Natural killer cell (primary cell): ENCODE measurements around the gene FARSA. TPM values are rescaled to one million over a fixed set of nuclear protein-coding genes. Genes with fewer than 3 reads are reported as not detected.

Source experiments
- ATAC-seq, 3 donors: fragments of 150-1000 bp in 2 of 3; fragments of 200-7000 bp in 1 of 3; cut with Tn5 transposase; 1 replicate in 1 of 3; 2 replicates in 2 of 3; pipeline ENCODE4 v1.10.0; 2021; ENCODE audit warnings: mild to moderate bottlenecking in 2 of 3, moderate library complexity in 2 of 3
- DNase-seq, 2 donors: peaks; one replicate each; pipeline versions ENCODE4 v3.0.0 to v3.0.0-alpha.2; 2013 to 2021; ENCODE audit warnings: mixed read lengths in 1 of 2
- H3K27ac ChIP-seq: one replicate; pipeline ENCODE4 v1.5.1; 2013; ENCODE audit warnings: mild to moderate bottlenecking, low read length
- H3K27me3 ChIP-seq: one replicate; pipeline ENCODE4 v1.6.1; 2013; ENCODE audit warnings: low read length; ENCODE audit not compliant: control insufficient read depth, insufficient read depth
- H3K36me3 ChIP-seq: one replicate; pipeline ENCODE4 v1.6.1; 2013; ENCODE audit warnings: low read length; ENCODE audit not compliant: control insufficient read depth, insufficient read depth
- H3K4me1 ChIP-seq: one replicate; pipeline ENCODE4 v1.6.1; 2013; ENCODE audit warnings: low read length; ENCODE audit not compliant: control insufficient read depth, insufficient read depth
- H3K4me3 ChIP-seq: one replicate; pipeline ENCODE4 v1.5.1; 2013; ENCODE audit warnings: low read length
- H3K9me3 ChIP-seq: one replicate; pipeline ENCODE4 v1.6.1; 2013; ENCODE audit warnings: low read length; ENCODE audit not compliant: control insufficient read depth, insufficient read depth
- H3K27ac Mint-ChIP-seq, 2 donors: one replicate each; pipeline ENCODE4 v1.8.0; 2022; ENCODE audit warnings: mild to moderate bottlenecking in 2 of 2, mixed read lengths in 2 of 2, moderate library complexity in 1 of 2
- H3K27me3 Mint-ChIP-seq, 2 donors: one replicate each; pipeline ENCODE4 v1.8.0; 2022; ENCODE audit warnings: low read depth in 2 of 2, mixed read lengths in 2 of 2
- H3K36me3 Mint-ChIP-seq: one replicate; pipeline ENCODE4 v1.8.0; 2022; ENCODE audit warnings: mixed read lengths
- H3K4me1 Mint-ChIP-seq, 2 donors: one replicate each; pipeline ENCODE4 v1.8.0; 2022; ENCODE audit warnings: mixed read lengths in 2 of 2
- H3K4me3 Mint-ChIP-seq: one replicate; pipeline ENCODE4 v1.8.0; 2022; ENCODE audit warnings: mild to moderate bottlenecking, moderate library complexity, mixed read lengths
- H3K9me3 Mint-ChIP-seq, 2 donors: one replicate each; pipeline ENCODE4 v1.8.0; 2022; ENCODE audit warnings: mixed read lengths in 2 of 2
- WGBS: methylation state at CpG from one replicate; pipeline ENCODE4 v1.1.7; 2013; ENCODE audit warnings: missing lambda C conversion rate; ENCODE audit not compliant: insufficient coverage; 5-methylcytosine and 5-hydroxymethylcytosine counted together
- intact Hi-C: fragments of 100-400 bp; cut with micrococcal nuclease; formaldehyde crosslinking; loops from one replicate; pipeline ENCODE4 v1.14.2; 2022
- total RNA-seq, 4 donors: library from RNA; stranded (reverse); fragments of 120-200 nt in 1 of 4; gene quantifications; one replicate each; pipeline versions ENCODE4 v1.2.3 to v1.2.4, GENCODE V29; 2013 to 2022
- TF ChIP-seq, protein P1 (sequence below): fragments of 200-600 bp; IDR thresholded peaks from one replicate; pipeline ENCODE4 v1.8.0; 2022; ENCODE audit warnings: antibody characterized with exemption

The FARSA gene
- total RNA-seq, 3 donors from 2014 or later (not counting 1 experiment from before 2014, with no cell fraction given) = 29.3 to 34.5 (median 32.0) TPM

DNA sequence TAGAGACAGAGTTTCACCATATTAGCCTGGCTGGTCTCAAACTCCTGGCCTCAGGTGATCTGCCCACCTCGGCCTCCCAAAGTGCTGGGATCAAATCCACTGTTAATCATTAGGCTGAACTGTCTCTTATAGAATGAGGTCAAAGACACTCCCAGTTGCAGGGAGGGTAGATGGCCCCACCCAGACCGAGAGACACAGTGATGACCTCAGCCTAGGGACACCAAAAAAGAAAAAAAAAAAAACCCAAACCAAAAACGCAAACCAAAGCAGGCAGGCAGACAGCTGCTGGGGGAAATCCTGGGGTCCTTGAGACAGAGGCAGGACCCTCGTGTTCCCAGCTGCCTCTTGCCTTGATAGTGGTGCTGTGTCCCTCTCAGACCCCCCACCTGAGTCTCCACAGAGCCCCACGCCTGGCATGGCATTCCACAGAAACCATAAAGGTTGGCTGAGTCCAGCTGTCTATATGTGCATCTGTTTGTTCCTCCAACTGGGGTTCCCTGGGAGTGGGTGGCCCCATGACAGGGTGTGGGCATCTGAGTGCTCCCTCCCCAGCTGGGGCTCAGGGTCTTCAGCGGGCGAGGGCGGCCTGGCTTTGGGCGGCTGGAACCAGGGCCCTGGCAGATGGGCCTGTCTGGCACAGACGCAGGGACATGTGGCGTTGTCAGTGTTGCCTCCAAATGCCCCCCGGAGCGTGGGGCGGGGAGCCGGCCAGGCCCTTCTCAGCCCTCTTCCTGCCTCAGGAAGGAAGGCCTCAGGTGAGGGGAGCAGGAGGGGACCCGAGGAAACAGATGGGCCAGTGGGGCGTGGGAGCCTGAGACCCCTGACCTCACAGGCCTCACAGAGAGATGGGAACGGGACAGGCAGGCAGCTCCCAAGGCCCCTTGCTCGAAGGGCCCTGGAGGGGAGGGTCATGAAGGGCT lies 41.0 kb upstream of the FARSA start:
- no peak for ATAC-seq
- H3K27ac Mint-ChIP-seq = no peak overlapping the region
- no peak for DNase-seq
- intact Hi-C loops = no loop called here
- Histone ChIP-seq H3K4me1 (no peaks in the 10 kb centered on the region), H3K9me3 (no peaks in the 10 kb centered on the region), H3K27ac (no peak overlapping the region), H3K4me3 (no peak overlapping the region), H3K36me3 (no peaks in the 10 kb centered on the region), H3K27me3 (peaks cover 3% of the 10 kb centered on the region)
- H3K36me3 Mint-ChIP-seq = no peaks in the 10 kb centered on the region
- 54% methylated on average over 19 of the region's 19 CpGs for WGBS
- no peak overlapping the region for H3K4me3 Mint-ChIP-seq
- H3K9me3 Mint-ChIP-seq = no peaks in the 10 kb centered on the region
- TF ChIP-seq, protein P1, sequence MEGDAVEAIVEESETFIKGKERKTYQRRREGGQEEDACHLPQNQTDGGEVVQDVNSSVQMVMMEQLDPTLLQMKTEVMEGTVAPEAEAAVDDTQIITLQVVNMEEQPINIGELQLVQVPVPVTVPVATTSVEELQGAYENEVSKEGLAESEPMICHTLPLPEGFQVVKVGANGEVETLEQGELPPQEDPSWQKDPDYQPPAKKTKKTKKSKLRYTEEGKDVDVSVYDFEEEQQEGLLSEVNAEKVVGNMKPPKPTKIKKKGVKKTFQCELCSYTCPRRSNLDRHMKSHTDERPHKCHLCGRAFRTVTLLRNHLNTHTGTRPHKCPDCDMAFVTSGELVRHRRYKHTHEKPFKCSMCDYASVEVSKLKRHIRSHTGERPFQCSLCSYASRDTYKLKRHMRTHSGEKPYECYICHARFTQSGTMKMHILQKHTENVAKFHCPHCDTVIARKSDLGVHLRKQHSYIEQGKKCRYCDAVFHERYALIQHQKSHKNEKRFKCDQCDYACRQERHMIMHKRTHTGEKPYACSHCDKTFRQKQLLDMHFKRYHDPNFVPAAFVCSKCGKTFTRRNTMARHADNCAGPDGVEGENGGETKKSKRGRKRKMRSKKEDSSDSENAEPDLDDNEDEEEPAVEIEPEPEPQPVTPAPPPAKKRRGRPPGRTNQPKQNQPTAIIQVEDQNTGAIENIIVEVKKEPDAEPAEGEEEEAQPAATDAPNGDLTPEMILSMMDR = no peak
- H3K27me3 Mint-ChIP-seq = peaks cover 8 to 9% of the 10 kb centered on the region in 2 donors
- H3K4me1 Mint-ChIP-seq = peaks cover 6% of the 10 kb centered on the region in 2 donors

DNA sequence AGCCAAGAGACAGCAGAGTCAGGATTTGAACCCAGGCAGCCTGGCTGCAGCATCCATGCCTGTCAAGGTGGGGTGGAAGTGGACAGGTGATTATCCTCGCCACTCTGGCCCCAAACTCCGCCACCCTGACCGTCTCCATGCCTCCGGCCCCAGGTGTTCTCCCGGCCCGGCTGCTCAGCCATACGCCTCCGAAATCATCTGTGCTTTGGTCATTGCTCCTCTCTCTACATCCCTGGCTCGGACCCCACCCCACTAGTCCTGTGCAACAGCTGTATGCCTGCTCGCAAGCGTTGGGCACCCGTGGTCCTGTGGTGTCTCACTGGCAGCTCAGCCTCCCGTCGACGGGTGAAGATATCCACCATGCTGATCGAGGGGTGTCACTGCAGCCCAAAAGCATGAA lies 39.7 kb upstream of the FARSA start:
- no peaks in the 10 kb centered on the region for H3K9me3 ChIP-seq
- no peak overlapping the region for H3K27ac ChIP-seq
- Mint-ChIP-seq H3K27ac (no peak overlapping the region), H3K27me3 (peaks cover 8 to 9% of the 10 kb centered on the region in 2 donors), H3K9me3 (no peaks in the 10 kb centered on the region), H3K36me3 (no peaks in the 10 kb centered on the region), H3K4me1 (peaks cover 6% of the 10 kb centered on the region in 2 donors), H3K4me3 (no peak overlapping the region)
- H3K27me3 ChIP-seq = peaks cover 3% of the 10 kb centered on the region
- no peak overlapping the region for H3K4me3 ChIP-seq
- H3K4me1 ChIP-seq = no peaks in the 10 kb centered on the region
- TF ChIP-seq, protein P1 = no peak
- WGBS = 94% methylated on average over 16 of the region's 16 CpGs
- intact Hi-C loops = no loop called here
- DNase-seq = no peak
- ATAC-seq = no peak
- no peaks in the 10 kb centered on the region for H3K36me3 ChIP-seq

DNA sequence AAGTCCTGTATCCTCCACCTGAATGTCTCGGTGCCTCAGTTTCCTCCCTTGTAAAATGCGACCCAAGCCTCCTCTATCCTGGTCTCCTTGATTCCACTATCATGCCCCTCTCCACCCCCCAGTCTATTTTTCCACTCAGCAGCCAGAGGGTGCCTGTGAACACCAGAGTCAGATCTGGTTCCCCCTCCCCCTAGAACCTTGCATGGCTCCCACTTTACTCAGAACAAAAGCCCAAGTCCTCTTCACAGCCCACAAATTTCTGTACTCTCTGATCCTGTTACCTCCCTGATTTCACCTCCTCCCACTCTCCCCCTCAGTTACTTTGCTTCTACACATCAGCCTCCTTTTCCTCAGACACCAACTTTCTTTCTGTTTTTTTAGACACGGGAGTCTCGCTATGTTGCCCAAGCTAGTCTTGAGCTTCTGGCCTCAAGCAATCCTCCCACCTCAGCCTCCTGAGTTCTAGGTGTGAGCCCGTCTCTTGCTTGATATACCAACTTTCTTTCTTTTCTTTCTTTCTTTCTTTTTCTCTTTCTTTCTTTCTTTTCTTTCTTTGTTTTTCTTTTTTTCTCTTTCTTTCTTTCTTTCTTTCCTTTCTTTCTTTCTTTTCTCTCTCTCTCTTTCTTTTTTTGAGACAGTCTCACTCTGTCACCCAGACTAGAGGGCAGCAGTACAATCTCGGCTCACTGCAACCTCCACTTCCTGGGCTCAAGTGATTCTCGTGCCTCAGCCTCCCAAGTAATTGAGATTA lies 36.7 kb upstream of the FARSA start:
- Histone ChIP-seq H3K27me3 (no peaks in the 10 kb centered on the region), H3K4me1 (peaks cover 5% of the 10 kb centered on the region), H3K4me3 (no peak overlapping the region), H3K9me3 (no peaks in the 10 kb centered on the region), H3K36me3 (no peaks in the 10 kb centered on the region), H3K27ac (no peak overlapping the region)
- Mint-ChIP-seq H3K4me1 (peaks cover under 1 to 6% of the 10 kb centered on the region in 2 donors), H3K4me3 (no peak overlapping the region), H3K9me3 (no peaks in the 10 kb centered on the region), H3K27ac (no peak overlapping the region), H3K36me3 (no peaks in the 10 kb centered on the region), H3K27me3 (no peaks in the 10 kb centered on the region)
- TF ChIP-seq, protein P1 = no peak
- ATAC-seq (no peak), DNase-seq (no peak)
- intact Hi-C loops = no loop called here
- WGBS = 91% methylated on average over 7 of the region's 7 CpGs
